RWPE1 (cell line): Measurements from ENCODE around the gene EPHA8.

Source experiments
- CTCF ChIA-PET: fragments of 350-600 bp; sonication (Branson Sonifier 250); formaldehyde crosslinking; extraction: SDS; loops from one replicate; lab custom pipeline; 2021; lab: Yijun Ruan, JAX
- POLR2A ChIA-PET: fragments of 400-600 bp; formaldehyde crosslinking; extraction: SDS; loops from one replicate; lab custom pipeline; 2020; ENCODE audit warnings: antibody characterized with exemption; ENCODE audit not compliant: low non-redundant PET; lab: Yijun Ruan, JAX
- DNase-seq: peaks from one replicate; pipeline ENCODE4 v3.0.0; 2012; ENCODE audit warnings: low spot score
- H3K27ac ChIP-seq: fragments of 450-650 bp; 2 replicates; pipeline ENCODE4 v1.5.1; 2017
- CTCF ChIP-seq: fragments of 450-650 bp; conservative IDR thresholded peaks from 2 replicates; pipeline ENCODE4 v1.5.1; 2017; ENCODE audit warnings: low read depth, mild to moderate bottlenecking

EPHA8 gene

GRCh38 chr1:22639286-22639685 lies 76.0 kb downstream of the EPHA8 start:
- ChIA-PET CTCF (interaction anchor here (4.2 kb wide), 1 partner anchor 219 kb away, joined by 46 read pairs; no protein-coding TSS in a partner anchor), POLR2A (no interaction called here)
- TF ChIP-seq CTCF, result no peak
- DNase-seq, result no peak
- no peak overlapping the region for H3K27ac ChIP-seq

GRCh38 chr1:22641247-22641646 lies 78.0 kb downstream of the EPHA8 start:
- no peak for TF ChIP-seq CTCF
- POLR2A ChIA-PET, result no interaction called here
- CTCF ChIA-PET, result interaction anchor here (0.5 to 4.2 kb wide), 16 partner anchors 7 to 255 kb away, joined by 3 to 46 read pairs (median 4); no protein-coding TSS in a partner anchor
- no peak overlapping the region for H3K27ac ChIP-seq
- DNase-seq, result no peak

GRCh38 chr1:22641906-22642636 lies 78.8 kb downstream of the EPHA8 start:
- ChIA-PET POLR2A (interaction anchor here (0.6 kb wide), 1 partner anchor 832 kb away, joined by 3 read pairs; no protein-coding TSS in a partner anchor), CTCF (interaction anchor here (0.5 to 4.2 kb wide), 21 partner anchors 8 to 945 kb away, joined by 3 to 46 read pairs (median 4); no protein-coding TSS in a partner anchor)
- DNase-seq, result peak; percentile 78
- peak; percentile 91 for TF ChIP-seq CTCF
- no peak overlapping the region for H3K27ac ChIP-seq

- POLR2A ChIA-PET, result no interaction called here
- no peak within 1 kb of the TSS for H3K27ac ChIP-seq
- TF ChIP-seq CTCF, result no peak
- no peak for DNase-seq
- CTCF ChIA-PET, result interaction anchor here (0.5 to 4.2 kb wide), 3 partner anchors 13 to 223 kb away, joined by 3 to 46 read pairs (median 4); no protein-coding TSS in a partner anchor
Observed at GRCh38 chr1:22643381-22643780, 80.1 kb downstream of the EPHA8 start, which contains the start of gene C1QC. Gene C1QC, plus strand, starts transcription at chr1:22643633. Its CDS starts 391 bp downstream, at chr1:22644024.

DNA sequence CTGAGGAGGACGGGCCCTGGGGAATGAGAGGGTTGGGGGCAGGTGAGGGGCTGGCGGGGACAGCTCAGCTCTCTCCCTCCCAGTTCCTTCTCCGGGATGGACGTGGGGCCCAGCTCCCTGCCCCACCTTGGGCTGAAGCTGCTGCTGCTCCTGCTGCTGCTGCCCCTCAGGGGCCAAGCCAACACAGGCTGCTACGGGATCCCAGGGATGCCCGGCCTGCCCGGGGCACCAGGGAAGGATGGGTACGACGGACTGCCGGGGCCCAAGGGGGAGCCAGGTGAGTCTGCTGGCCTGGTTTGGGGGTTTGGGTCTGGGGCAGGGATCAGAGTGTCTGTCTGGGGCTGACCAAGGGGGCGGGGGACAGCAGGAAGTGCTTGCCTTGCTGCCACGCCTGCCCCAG lies 80.6 kb downstream of the EPHA8 start:
- ChIA-PET CTCF (no interaction called here), POLR2A (no interaction called here)
- no peak for TF ChIP-seq CTCF
- no peak for DNase-seq
- no peak overlapping the region for H3K27ac ChIP-seq

- no peak for DNase-seq
- ChIA-PET CTCF (interaction anchor here (0.6 kb wide), 3 partner anchors 142 to 1414 kb away, joined by 3 read pairs; no protein-coding TSS in a partner anchor), POLR2A (no interaction called here)
- no peak overlapping the region for H3K27ac ChIP-seq
- TF ChIP-seq CTCF, result no peak
Observed at GRCh38 chr1:22645931-22646330, 82.6 kb downstream of the EPHA8 start.
